B cell (primary cell): Measurements from ENCODE around the gene PIGM. TPM values are rescaled to one million over a fixed set of nuclear protein-coding genes. Genes with fewer than 3 reads are reported as not detected.

ENCODE experiments used
- ATAC-seq: fragments of 200-7000 bp; cut with Tn5 transposase; one replicate; pipeline ENCODE4 v1.10.0; 2021; ENCODE audit warnings: low read depth, mild to moderate bottlenecking, moderate number of reproducible peaks, moderate library complexity
- CTCF ChIA-PET: fragments of 350-600 bp; sonication (Branson Sonifier 250); formaldehyde crosslinking; loops from one replicate; lab custom pipeline; 2021; ENCODE audit warnings: antibody characterized with exemption, inconsistent platforms; lab: Charles Lee
- POLR2A ChIA-PET: fragments of 350-600 bp; sonication (Branson Sonifier 250); formaldehyde crosslinking; loops from one replicate; lab custom pipeline; 2021; ENCODE audit warnings: antibody characterized with exemption; lab: Charles Lee
- DNase-seq: peaks from one replicate; pipeline ENCODE4 v3.0.0; 2013
- H2AFZ ChIP-seq: 2 replicates; pipeline ENCODE4 v1.6.1; 2012; ENCODE audit warnings: mild to moderate bottlenecking, low read depth, low read length; ENCODE audit not compliant: insufficient read depth, poor library complexity, severe bottlenecking
- H3K27ac ChIP-seq, 2 donors: 1 replicate in 1 of 2; 2 replicates in 1 of 2; pipeline ENCODE4 v1.5.1; 2012 to 2013; ENCODE audit warnings: low read length in 2 of 2, mild to moderate bottlenecking in 2 of 2, moderate library complexity in 1 of 2
- H3K27me3 ChIP-seq, 4 experiments: fragments of 200-600 bp in 1 of 4; sonication (generic) in 1 of 4; replicated peaks in 1 of 4; 1 replicate in 2 of 4; 2 replicates in 2 of 4; pipeline versions ENCODE4 v1.6.1 to v1.7.0; 2013 to 2016; ENCODE audit warnings: low read length in 3 of 4, mild to moderate bottlenecking in 2 of 4, mixed read lengths in 1 of 4, moderate library complexity in 1 of 4; ENCODE audit not compliant: insufficient read depth in 4 of 4, control insufficient read depth in 3 of 4; ENCODE audit errors: control extremely low read depth in 1 of 4
- H3K36me3 ChIP-seq, 2 experiments: replicated peaks in 1 of 2; 1 replicate in 1 of 2; 2 replicates in 1 of 2; pipeline versions ENCODE4 v1.6.1 to v1.7.1; 2013; ENCODE audit warnings: low read length in 1 of 2; ENCODE audit not compliant: insufficient read depth in 2 of 2, control insufficient read depth in 1 of 2; ENCODE audit errors: control extremely low read depth in 1 of 2, extremely low read depth in 1 of 2
- H3K4me1 ChIP-seq, 2 donors: fragments of 200-600 bp in 1 of 2; sonication (generic) in 1 of 2; 1 replicate in 1 of 2; 2 replicates in 1 of 2; pipeline versions ENCODE4 v1.5.1 to v1.6.1; 2013 to 2017; ENCODE audit warnings: low read length in 2 of 2; ENCODE audit not compliant: control insufficient read depth in 2 of 2, insufficient read depth in 2 of 2
- H3K4me2 ChIP-seq: replicated peaks from 2 replicates; pipeline ENCODE3; 2012; ENCODE audit warnings: mild to moderate bottlenecking, low read depth, low read length; ENCODE audit not compliant: poor library complexity, severe bottlenecking
- H3K4me3 ChIP-seq, 5 experiments: fragments of 200-600 bp in 1 of 5; sonication (generic) in 1 of 5; 1 replicate in 3 of 5; 2 replicates in 2 of 5; pipeline versions ENCODE4 v1.5.1 to v1.7.0; 2011 to 2016; ENCODE audit warnings: low read length in 4 of 5, mild to moderate bottlenecking in 4 of 5, low read depth in 2 of 5, control low read depth in 1 of 5, moderate library complexity in 1 of 5; ENCODE audit not compliant: insufficient read depth in 1 of 5; ENCODE audit errors: control extremely low read depth in 1 of 5, extremely low read depth in 1 of 5
- H3K79me2 ChIP-seq: fragments of 200-600 bp; sonication (generic); one replicate; pipeline ENCODE4 v1.6.0; 2016; ENCODE audit warnings: low read length; ENCODE audit not compliant: control insufficient read depth, insufficient read depth
- H3K9ac ChIP-seq: fragments of 200-600 bp; sonication (generic); 2 replicates; pipeline ENCODE4 v1.6.1; 2017; ENCODE audit warnings: mild to moderate bottlenecking, low read length, moderate library complexity
- H3K9me3 ChIP-seq, 3 donors: one replicate each; pipeline versions ENCODE4 v1.6.1 to v1.7.1; 2013; ENCODE audit warnings: low read length in 2 of 3; ENCODE audit not compliant: control insufficient read depth in 2 of 3, insufficient read depth in 1 of 3; ENCODE audit errors: control extremely low read depth in 1 of 3
- H4K20me1 ChIP-seq: 2 replicates; pipeline ENCODE4 v1.6.0; 2012; ENCODE audit warnings: mild to moderate bottlenecking, low read length; ENCODE audit not compliant: insufficient read depth, control insufficient read depth, poor library complexity, severe bottlenecking
- H3K27ac Mint-ChIP-seq: one replicate; pipeline ENCODE4 v1.8.0; 2021; ENCODE audit warnings: mixed read lengths
- H3K27me3 Mint-ChIP-seq: one replicate; pipeline ENCODE4 v1.8.0; 2021; ENCODE audit warnings: mixed read lengths
- H3K4me1 Mint-ChIP-seq: one replicate; pipeline ENCODE4 v1.8.0; 2021; ENCODE audit warnings: mixed read lengths
- H3K4me3 Mint-ChIP-seq: one replicate; pipeline ENCODE4 v1.8.0; 2021; ENCODE audit warnings: mixed read lengths
- H3K9me3 Mint-ChIP-seq: one replicate; pipeline ENCODE4 v1.8.0; 2022; ENCODE audit warnings: mixed read lengths; ENCODE audit not compliant: insufficient read depth
- CTCF ChIP-seq: fragments of 200-600 bp; IDR thresholded peaks from one replicate; pipeline ENCODE4 v1.8.0; 2022; ENCODE audit warnings: antibody characterized with exemption, mild to moderate bottlenecking
- EZH2 ChIP-seq: IDR thresholded peaks from 2 replicates; pipeline ENCODE4 v1.6.1; 2012; ENCODE audit warnings: borderline replicate concordance, low read depth, mild to moderate bottlenecking, moderate library complexity, low read length; ENCODE audit not compliant: insufficient read depth, poor library complexity, severe bottlenecking
- WGBS: methylation state at CpG from one replicate; pipeline ENCODE4 v1.1.5; 2013; ENCODE audit warnings: missing lambda C conversion rate; ENCODE audit not compliant: insufficient coverage; 5-methylcytosine and 5-hydroxymethylcytosine counted together
- intact Hi-C: fragments of 100-400 bp; cut with micrococcal nuclease; formaldehyde crosslinking; loops from one replicate; pipeline ENCODE4 v1.10.0; 2022
- polyA plus RNA-seq: library from polyadenylated mRNA; depleted of rRNA; stranded (reverse); fragments of >200 nt; gene quantifications from 2 replicates; pipeline ENCODE4 v1.2.3, GENCODE V29; 2012
- total RNA-seq, 2 donors: library from RNA; stranded (reverse); fragments of 120-200 nt in 1 of 2; gene quantifications; 1 replicate in 1 of 2; 2 replicates in 1 of 2; pipeline versions ENCODE4 v1.2.3 to v1.2.4, GENCODE V29; 2013 to 2022

PIGM gene
- total and polyA plus RNA-seq, 2 donors (not counting 1 experiment from before 2014, with no cell fraction given), result 1.4 to 7.4 TPM

- Histone ChIP-seq H3K4me2 (no peak overlapping the region), H3K9me3 (peaks cover 0 to 2% (median 0%) of the 10 kb centered on the region in 3 donors), H3K4me3 (no peak overlapping the region), H3K36me3 (no peaks in the 10 kb centered on the region), H3K27ac (no peak overlapping the region), H3K79me2 (no peaks in the 10 kb centered on the region), H2AFZ (no peak overlapping the region), H3K4me1 (no peaks in the 10 kb centered on the region), H3K9ac (no peak overlapping the region), H3K27me3 (peaks cover 0 to 27% (median 6%) of the 10 kb centered on the region in 4 experiments), H4K20me1 (no peaks in the 10 kb centered on the region)
- CTCF ChIA-PET, result no interaction called here
- intact Hi-C loops, result no loop called here
- Mint-ChIP-seq H3K27ac (no peak overlapping the region), H3K4me1 (peaks cover 3% of the 10 kb centered on the region), H3K27me3 (peaks cover 44% of the 10 kb centered on the region), H3K9me3 (no peaks in the 10 kb centered on the region), H3K4me3 (no peak overlapping the region)
- POLR2A ChIA-PET, result no interaction called here
- ATAC-seq (no peak), DNase-seq (no peak)
- no CpG with 5 or more reads among the region's 1 CpG for WGBS
- TF ChIP-seq CTCF, result no peak
Measured at GRCh38 chr1:159986531-159986930, 45.3 kb downstream of the PIGM start.

GRCh38 chr1:159986093-159986492 lies 45.7 kb downstream of the PIGM start:
- no peak overlapping the region for H3K27ac ChIP-seq
- ChIA-PET POLR2A (no interaction called here), CTCF (no interaction called here)
- H3K4me3 Mint-ChIP-seq, result no peak overlapping the region
- no peak for ATAC-seq
- H2AFZ ChIP-seq, result no peak overlapping the region
- no peak overlapping the region for H3K4me3 ChIP-seq
- DNase-seq, result no peak
- H3K79me2 ChIP-seq, result no peaks in the 10 kb centered on the region
- H3K4me2 ChIP-seq, result no peak overlapping the region
- peaks cover 0 to 31% (median 6%) of the 10 kb centered on the region in 4 experiments for H3K27me3 ChIP-seq
- peaks cover 0 to 3% (median 0%) of the 10 kb centered on the region in 3 donors for H3K9me3 ChIP-seq
- H4K20me1 ChIP-seq, result no peaks in the 10 kb centered on the region
- H3K27ac Mint-ChIP-seq, result no peak overlapping the region
- H3K36me3 ChIP-seq, result no peaks in the 10 kb centered on the region
- no peaks in the 10 kb centered on the region for H3K4me1 ChIP-seq
- peaks cover 41% of the 10 kb centered on the region for H3K27me3 Mint-ChIP-seq
- H3K9me3 Mint-ChIP-seq, result no peaks in the 10 kb centered on the region
- intact Hi-C loops, result no loop called here
- H3K9ac ChIP-seq, result no peak overlapping the region
- no peaks in the 10 kb centered on the region for H3K4me1 Mint-ChIP-seq
- no peak for TF ChIP-seq CTCF
- no peak for TF ChIP-seq EZH2
- WGBS, result no CpG with 5 or more reads among the region's 2 CpGs
